NCI-H460 (cell line): Measurements from ENCODE around the gene GAB1. TPM values are rescaled to one million over a fixed set of nuclear protein-coding genes. Genes with fewer than 3 reads are reported as not detected.

ENCODE experiments used
- DNase-seq: peaks from one replicate; pipeline ENCODE4 v3.0.0-alpha.2; 2016; ENCODE audit warnings: low read depth; ENCODE audit errors: extremely low read depth
- total RNA-seq: library from RNA; depleted of rRNA; stranded (reverse); fragments of >200 nt; shearing (Covaris generic); gene quantifications from 2 replicates; pipeline ENCODE4 v1.2.3, GENCODE V29; 2014

GAB1 gene
- total RNA-seq, 1 experiment from 2014 or later, result 4.0 TPM

DNA sequence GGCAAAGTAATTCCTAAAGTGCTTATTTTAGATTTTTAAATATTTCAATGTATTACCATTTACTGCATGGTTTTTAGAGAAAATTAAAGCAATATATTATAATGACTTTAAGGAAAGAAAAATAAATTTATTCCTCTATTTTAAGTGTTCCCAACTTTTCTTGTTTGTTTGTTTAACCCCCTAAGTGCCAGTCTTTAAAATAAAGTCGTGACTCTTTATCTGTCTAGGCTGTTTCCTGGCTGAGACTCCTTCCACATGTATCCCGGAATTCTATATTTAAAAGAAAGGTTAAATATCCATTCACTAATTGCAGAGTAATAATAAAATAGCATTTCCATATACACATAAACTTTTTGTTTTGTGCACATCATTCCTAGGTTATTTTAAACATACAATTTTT lies 71.2 kb downstream of the GAB1 start:
- DNase-seq, result no peak

DNA sequence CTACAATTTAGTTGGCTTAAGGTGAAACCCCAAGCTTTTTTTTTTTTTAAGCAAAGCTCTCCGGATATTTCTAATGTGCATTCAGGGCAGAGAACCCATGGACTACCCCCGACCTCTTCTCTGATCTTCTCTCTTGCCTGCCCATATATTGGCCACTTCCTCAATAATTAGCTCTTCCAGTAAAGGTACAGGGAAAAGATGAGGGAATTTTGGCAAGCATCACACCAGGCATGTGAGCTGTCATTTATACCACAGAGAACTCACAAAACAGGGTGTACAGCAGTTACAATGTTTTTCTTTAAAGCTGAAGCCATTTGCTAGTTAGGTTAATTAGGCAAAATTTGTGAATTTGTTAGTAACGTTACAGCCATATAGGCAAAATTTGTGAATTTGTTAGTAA lies 73.3 kb downstream of the GAB1 start:
- DNase-seq, result no peak

DNA sequence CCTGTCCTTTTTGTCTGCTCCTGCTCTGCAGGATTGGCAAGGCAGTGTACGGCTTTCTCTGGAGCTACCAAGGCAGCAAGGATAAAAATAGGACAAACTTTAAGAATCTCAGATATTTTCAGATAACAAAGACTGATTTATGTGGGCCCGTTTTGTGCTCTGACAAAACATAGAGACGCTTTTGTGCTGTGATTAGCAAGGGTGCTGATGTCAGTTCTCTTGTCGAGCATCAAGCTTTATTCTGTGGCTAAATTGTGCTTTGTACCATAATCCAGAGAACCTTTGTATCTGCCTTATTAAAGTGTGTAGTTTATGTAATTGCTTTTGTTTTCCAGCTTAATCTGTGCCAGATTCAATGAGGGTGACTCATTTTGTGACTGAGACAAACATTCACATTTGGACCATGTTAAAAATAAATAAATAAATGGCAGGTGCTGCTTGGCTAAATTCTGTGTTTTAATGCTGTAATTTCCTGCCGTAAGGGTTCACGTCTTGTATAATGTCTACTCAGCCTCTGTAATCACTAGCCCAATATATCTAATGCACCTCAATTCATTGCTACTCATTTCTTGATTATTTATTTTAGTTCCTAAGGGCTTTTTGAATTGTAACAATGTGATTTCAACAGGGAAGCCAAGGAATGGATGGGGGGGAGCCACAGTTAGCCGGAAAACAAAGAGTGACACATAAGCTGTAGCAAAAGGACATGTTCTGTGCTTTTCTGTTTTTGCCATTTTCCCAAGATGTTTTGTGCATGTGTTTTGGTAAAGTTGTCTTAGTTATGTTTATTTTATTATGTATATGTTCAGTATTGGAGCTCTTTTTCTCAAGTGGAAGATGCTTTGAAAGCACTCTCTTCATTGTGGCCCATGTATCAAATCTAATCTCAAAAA lies 75.1 kb downstream of the GAB1 start:
- no peak for DNase-seq

DNA sequence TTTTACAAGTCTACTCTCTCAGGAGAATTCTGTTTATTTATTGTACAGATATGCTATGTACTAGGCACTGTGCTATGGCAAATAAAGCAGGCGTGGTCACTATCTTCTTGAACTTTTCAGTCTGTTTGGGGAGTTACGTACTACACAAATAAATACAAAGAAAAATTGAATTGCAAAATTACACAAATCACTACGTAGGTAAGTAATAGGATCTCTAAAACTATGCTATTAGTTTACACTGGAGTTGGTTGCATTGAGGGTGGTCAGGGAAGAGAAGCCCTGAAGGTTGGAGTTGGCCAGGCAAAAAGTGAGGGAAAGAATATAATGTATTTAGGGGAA lies 75.7 kb downstream of the GAB1 start:
- no peak for DNase-seq

DNA sequence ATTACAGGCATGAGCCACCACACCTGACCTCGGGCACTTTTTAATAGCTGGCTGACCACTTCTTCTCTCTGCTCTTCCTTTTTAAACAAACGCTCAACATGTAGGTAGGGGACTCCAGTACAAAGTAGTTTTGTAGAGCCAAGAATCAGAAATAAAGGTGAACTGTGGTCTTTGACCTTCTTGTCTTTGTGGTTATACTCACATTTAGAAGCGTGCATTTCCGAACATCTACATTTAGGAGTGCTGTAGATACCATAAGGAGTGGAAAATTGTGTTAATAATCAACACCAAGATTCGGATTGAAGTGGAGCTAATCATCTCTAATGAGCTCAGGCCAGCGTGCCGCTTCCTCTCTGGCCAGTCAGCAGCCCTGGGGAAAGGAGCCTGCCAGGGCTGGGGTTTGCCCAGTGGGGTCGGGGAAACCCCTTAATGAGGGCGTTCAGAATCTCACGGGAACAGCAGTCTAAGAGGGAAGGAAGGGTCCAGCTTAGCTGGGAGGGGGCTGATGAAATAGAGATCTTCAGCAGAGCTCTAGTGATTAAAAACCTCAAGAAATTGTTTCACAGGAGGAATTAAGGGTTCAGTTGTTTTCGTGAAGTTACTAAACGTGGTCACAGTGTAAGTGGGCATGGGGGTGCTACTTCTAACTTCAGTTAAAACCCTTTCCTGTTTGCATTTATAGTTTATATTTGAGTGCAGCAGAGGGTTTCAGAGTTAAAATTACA lies 81.2 kb downstream of the GAB1 start:
- DNase-seq, result no peak

DNA sequence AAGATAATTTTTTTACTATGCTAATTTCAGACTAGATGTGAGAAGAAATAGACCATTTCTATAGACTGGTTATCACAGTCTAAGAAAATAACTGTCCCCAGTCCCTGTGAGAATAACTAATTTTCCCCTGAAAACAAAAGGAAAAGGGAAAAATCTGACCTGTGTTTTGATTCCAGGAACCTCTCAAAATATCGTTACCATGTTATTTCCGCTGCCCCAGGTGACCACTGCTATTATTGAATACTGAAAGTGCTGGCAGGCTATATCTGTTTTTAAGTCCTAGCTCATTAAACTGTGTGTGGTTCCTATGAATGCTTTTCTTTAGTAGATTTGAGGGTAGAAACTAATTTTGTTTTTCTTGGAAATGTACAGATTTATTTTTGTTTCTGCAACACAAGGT lies 83.6 kb downstream of the GAB1 start:
- no peak for DNase-seq

DNA sequence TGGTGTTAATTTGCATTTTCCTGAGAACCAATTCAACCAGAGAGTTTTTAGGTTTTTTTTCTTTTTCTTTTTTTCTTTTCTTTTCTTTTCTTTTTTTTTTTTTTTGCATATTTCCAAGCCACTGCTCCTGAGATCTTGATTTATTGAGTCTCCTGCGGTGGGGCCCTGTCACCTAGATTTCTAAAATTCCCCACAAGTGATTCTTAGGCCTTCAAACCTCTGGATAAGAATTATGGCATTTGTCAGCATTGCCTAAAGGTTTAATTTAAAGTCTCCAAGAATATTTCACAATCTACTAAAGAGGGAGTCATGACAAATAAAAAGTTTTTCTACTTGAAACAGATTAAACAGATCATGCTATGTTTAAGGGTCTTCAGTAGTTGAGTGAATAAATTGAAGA lies 84.9 kb downstream of the GAB1 start:
- no peak for DNase-seq

DNA sequence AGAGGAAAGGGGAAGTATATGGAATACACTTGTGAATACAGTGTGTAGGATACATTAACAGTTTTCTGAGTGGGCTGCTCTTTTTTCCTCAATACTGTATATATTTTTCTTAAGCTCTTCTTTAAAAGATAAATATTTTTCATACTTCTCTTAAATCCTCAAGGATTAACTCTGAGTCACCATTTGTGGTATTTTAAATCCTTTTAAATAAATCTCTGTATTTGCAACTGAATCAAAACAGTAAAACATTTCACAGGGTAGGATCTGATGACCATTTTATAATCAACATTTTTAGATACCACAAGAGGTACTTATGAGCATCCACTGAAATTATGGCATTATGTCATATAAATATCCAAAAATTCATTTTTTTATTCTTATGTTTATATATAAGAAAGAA lies 87.6 kb downstream of the GAB1 start:
- no peak for DNase-seq

DNA sequence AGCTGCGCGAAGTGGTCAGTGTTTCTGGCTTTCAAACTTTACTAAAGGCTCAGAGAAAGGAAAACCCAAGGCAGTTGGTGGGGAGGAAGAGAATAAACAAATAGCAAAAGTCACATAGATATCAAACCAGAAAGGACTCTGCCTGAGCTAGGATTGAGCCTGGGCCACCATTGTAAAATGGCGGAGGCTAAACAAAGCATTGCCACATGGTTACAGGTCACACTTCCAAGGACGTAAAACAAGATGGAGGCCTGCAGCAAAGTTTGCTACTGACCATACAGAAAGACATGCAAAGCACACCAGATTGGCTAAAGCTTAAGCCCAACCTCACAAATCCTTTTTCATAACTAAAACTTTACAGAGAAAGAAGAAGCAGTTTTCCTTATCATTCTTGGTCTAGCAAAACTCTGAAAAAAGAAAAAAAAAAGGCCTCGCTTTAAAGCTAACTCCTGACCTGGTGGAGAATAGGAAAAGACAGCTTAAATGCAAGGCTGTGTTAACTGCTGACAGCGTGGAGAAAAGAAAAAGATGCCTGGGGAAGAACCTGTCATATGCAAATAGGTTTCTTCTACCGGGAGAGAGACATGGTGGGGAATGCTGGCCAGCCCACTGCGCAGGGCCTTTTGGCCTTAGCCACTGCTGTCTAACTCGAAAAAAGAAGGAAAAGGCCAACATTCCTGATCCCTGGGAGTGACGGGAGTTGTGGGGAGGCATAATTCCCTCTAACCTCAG lies 95.0 kb downstream of the GAB1 start:
- no peak for DNase-seq

DNA sequence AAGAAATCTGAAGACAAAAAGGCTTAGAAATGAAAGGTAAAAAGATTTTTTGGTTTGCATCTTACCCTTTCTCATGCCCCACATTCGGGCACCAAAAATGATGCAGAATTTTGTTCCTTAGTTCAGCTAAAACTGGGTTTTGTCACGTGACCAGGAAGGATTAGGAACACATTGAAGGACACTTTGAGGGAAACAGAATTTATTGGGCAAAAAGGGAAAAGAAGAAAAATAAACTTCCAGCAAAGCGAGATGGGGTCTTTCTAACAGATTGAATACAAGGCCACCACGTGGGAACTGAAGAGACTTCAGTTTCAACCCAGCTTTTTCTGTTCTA lies 95.5 kb downstream of the GAB1 start:
- DNase-seq, result no peak

DNA sequence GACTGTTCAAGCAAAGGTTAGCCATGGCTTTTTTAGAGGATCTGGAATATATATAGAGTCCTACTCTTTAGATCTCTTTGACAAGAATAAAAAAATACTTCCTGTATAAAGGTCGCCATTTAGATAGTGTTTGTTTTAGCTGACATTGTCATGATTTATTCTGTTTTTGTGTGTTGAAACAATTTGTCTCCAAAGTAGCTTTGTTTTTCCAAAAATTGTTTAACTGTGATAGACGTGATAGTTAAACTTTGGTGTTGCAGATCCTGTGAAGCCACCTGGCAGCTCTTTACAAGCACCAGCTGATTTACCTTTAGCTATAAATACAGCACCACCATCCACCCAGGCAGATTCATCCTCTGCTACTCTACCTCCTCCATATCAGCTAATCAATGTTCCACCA lies 96.6 kb downstream of the GAB1 start:
- no peak for DNase-seq

DNA sequence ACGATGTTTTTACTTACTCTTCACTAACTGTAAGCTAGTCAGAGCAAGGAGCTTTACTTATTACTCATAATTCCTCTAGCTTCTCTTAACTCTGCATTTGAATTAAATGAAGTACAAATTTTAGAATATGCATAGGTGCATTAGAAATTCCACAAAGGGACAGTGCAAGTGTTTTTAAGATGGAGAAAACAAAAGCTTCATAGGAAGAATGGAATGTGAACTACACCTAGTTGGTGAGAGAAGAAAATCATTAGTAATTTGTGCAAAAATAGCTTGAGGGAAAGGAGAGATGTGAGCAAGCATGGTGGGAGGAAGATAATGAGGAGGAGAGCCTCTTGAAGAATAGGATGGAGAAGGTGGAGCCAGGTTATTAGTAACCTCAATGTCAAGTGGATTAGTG lies 99.3 kb downstream of the GAB1 start:
- DNase-seq, result no peak

DNA sequence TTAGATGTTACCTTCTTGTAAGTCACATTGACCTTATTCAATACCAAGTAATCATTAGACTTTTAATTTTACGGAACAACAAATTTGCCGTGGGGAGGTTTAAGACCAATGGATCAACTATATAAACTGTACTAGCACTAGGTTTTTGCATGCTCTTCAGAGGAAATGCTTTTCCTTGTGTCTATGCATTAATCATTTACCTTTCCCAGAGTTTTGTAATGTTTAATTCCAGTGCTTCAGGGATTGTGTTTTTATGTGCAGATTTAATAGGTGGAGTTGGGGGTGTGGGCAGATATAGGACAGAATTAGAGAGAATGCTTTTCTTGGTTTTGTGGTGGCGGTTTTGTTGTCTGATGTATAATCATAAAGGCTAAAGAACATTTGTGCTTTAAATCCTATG lies 100.8 kb downstream of the GAB1 start:
- DNase-seq, result no peak

DNA sequence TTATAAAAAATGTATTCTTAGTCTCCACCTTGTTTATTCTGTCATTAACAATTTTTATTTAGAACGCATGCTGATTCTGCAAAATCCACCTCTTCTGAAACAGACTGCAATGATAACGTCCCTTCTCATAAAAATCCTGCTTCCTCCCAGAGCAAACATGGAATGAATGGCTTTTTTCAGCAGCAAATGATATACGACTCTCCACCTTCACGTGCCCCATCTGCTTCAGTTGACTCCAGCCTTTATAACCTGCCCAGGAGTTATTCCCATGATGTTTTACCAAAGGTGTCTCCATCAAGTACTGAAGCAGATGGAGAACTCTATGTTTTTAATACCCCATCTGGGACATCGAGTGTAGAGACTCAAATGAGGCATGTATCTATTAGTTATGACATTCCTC lies 101.3 kb downstream of the GAB1 start:
- DNase-seq, result no peak

DNA sequence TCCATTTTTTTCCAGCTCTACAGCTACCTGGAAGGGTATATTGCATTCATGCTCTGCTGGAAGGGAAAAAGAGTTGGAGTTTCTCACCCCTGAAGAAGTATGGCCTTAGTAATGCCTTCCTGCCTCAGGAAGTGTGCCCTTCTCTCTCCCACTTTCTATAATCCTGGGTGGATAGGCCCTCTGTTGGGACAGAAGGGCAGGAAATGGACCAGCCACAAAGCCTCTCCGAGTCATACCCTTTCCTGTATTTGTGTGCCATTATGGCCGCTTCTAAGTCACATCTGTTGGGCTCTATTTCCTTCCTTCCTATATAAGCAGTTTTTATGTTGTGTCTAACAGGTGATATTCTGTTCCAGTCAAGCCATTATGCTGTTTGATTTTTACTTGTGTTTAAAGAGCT lies 102.0 kb downstream of the GAB1 start:
- DNase-seq, result no peak

DNA sequence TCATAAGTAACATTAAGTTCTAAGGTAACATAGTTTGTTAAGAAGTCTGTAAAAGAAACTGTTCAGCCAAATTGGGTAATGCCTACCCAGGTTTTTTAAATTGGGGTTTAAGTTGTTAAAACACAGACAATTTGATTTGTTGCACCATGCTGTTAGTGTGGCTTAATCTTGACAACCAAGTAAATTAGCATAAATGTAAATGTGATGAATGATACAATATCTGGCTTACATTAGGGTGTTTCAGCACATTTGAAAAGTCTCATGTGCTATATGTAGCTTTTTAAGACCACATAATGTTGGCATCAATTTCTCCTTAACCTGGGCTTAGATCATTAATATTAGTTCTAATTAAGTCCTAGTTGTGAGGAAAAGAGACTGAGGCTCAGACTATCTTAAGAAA lies 104.4 kb downstream of the GAB1 start:
- no peak for DNase-seq

DNA sequence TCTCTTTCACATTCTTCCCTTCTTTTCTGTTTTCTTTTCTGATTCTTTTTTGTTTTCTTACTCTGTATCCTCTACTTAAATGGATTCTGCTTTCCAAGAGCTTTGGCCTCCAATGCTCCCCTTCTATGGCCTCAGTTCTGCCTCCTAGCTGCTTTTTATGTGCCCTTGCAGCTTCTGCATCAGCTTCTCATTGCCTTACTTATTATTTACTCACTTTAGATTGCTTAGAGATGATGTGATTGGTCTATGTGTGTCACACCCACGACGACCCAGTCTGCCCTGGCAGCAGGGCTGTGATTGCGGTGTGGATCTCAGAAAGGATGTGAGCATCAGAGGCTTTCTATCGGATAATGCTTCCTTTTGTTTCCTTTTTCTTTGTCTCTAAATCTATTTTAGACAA lies 105.0 kb downstream of the GAB1 start:
- DNase-seq, result no peak

DNA sequence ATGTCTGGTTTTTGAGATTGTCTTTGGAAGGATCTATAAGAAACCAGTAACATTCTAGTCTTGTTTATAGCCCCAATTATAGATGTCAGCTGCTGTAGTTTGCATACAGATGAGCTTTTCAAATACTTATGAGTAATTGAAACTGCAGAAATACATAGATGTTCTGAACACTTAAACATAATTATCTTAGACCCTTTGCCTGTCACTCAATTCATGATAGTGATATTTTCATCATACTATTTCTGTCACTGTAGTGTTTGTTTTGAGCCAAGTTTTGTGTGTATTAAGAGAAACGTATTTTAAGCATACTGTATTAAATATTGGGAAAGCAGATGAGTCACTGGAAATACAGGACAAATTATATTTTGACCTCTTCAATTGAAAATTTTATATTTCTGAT lies 107.1 kb downstream of the GAB1 start:
- DNase-seq, result no peak

DNA sequence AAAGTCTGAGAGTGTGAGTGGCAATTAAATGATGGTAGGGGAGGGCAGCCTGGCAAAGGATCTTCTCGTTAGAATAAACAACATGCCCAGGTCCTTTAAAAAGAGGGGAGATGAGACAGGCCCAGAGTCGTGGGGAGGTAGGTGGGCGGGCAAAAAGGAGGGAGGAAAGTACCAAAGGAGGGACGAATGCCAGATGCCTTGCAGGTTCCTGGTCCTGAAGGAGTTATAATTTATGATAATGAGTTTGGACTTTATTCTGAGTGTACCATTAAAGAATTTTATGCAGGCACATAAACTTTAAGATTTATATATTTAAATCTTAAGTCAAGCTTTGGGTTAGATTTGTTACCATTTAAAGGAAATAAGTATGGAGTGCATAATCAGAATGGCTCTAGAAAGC lies 114.5 kb downstream of the GAB1 start:
- no peak for DNase-seq

DNA sequence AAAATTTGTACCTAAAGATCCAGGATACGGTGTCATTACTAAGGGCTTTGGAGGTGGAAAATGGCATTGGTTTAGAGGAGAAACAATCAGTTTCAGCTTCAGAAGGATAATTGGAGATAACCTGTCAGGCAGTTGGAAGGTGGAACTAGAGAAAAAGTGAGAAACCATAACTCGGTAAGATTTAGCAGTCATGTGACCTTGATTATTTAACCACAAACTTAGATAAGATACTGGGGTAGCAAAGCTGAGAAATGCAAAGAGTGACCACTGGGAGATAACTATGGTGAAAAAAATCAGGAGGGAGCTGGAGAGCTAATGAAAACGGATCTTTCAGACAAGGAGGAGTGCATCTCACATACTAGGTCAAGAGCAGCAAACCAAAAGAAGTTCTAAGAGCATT lies 118.5 kb downstream of the GAB1 start:
- DNase-seq, result no peak

DNA sequence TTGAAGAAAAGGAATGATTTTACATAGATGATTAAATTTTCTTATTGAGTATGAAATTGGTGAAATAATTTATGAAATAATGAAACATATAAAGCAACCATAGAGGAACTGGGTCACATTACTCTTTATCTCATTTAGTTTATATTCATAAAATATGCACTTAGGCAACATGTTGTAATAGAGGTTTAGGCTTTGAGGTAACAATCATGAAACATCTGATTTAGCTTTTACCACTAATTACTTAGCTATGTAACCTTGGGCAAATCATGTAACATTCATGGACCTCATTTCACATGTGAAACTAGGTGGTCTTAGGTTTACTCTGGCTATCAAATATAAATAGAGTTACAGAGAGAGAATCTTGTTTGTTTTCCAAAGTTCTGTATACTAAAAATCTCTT lies 122.3 kb downstream of the GAB1 start:
- no peak for DNase-seq
